GM04504 (cell line): ENCODE results near the gene TRMT61A.

Source experiments
- DNase-seq: peaks from one replicate; pipeline ENCODE4 v3.0.0-alpha.2; 2012; ENCODE audit warnings: low read depth

TRMT61A gene

GRCh38 chr14:103535891-103536565 lies 7.0 kb downstream of the TRMT61A start:
- DNase-seq: no peak

GRCh38 chr14:103536693-103537092 lies 7.7 kb downstream of the TRMT61A start:
- no peak for DNase-seq

- DNase-seq: no peak
These were observed 8.4 kb downstream of the TRMT61A start for GRCh38 chr14:103537175-103537990.

- no peak for DNase-seq
These were observed 9.5 kb downstream of the TRMT61A start for GRCh38 chr14:103538291-103539055.

- DNase-seq: no peak
These were observed 10.2 kb downstream of the TRMT61A start for GRCh38 chr14:103539056-103539825.

- no peak for DNase-seq
These were observed 12.1 kb downstream of the TRMT61A start for GRCh38 chr14:103540821-103541708.

GRCh38 chr14:103541709-103542604 lies 13.0 kb downstream of the TRMT61A start:
- DNase-seq: no peak

GRCh38 chr14:103542605-103543088 lies 13.7 kb downstream of the TRMT61A start:
- no peak for DNase-seq

GRCh38 chr14:103543140-103543539 lies 14.1 kb downstream of the TRMT61A start:
- no peak for DNase-seq

- no peak for DNase-seq
These were observed 14.9 kb downstream of the TRMT61A start for GRCh38 chr14:103543721-103544387.

- DNase-seq: no peak
These were observed 15.6 kb downstream of the TRMT61A start for GRCh38 chr14:103544388-103545218.

GRCh38 chr14:103545219-103545914 lies 16.4 kb downstream of the TRMT61A start:
- DNase-seq: no peak

GRCh38 chr14:103545915-103546651 lies 17.1 kb downstream of the TRMT61A start:
- no peak for DNase-seq

- DNase-seq: no peak
These were observed 17.9 kb downstream of the TRMT61A start for GRCh38 chr14:103546652-103547454.

GRCh38 chr14:103547455-103547940 lies 18.5 kb downstream of the TRMT61A start:
- no peak for DNase-seq

- no peak for DNase-seq
These were observed 19.0 kb downstream of the TRMT61A start for GRCh38 chr14:103547941-103548462.
